HG03439 (cell line): Measurements from ENCODE around the gene DIP2C.
"Not testable (repeated sequence)": the region's sequence is repeated elsewhere in the genome, so short reads cannot be mapped to it uniquely, and the experiment has no call there.

Source experiments
- ATAC-seq: cut with Tn5 transposase; IDR thresholded peaks from one replicate; pipeline ENCODE4 v1.9.1; 2021; ENCODE audit warnings: mild to moderate bottlenecking, moderate library complexity; ENCODE audit not compliant: unreplicated experiment

The DIP2C gene

DNA sequence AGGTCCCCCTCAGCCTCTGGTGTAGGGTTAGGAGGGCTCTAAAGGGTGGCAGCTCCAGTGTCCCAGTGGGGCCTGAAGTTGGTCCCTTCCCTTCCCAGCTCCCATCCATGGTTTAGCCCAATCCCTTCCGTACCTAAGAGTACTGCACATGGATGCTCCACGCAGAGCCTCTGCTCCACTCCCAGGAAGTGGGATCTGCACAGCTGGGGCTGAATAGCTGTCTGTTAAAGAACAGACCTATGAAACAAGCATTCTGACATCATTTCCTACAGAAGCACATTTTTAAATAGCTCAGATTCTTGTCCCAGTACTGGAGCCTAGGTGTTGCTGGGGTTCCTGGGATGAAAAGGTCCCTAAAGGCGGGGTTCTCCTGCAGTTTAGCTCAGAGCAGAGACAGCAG lies 418.3 kb downstream of the DIP2C start:
- ATAC-seq, result no peak

DNA sequence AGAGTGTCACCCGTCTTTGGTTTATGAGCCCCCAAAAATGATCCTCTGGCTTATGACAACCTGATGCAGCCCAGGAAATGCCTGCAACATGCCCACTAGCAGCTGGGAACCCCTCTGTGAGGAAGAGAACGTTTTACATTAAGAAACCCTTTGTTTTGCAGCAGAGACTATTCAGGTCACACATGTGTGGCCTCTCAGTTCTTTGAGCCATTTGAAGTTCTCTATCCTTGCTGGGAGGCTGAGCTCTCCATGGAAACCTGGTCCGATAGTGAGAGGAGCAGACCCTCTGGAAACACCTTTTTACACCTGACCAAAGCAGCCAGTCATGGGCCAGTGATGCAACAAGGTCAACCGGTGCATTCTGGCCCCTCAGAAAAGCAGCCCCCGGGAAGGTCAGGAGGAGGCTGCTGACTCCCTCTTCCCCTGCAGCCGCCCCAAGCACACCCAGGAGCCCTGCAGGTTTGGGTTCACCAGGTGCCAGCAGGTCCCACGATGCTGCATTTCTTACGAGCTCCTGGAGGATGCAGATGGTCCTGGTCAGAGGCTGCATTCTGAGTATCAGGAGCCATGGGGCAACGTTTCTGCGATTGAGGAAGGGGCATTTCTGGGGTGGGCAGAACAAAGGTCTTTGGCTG lies 419.9 kb downstream of the DIP2C start:
- no peak for ATAC-seq

DNA sequence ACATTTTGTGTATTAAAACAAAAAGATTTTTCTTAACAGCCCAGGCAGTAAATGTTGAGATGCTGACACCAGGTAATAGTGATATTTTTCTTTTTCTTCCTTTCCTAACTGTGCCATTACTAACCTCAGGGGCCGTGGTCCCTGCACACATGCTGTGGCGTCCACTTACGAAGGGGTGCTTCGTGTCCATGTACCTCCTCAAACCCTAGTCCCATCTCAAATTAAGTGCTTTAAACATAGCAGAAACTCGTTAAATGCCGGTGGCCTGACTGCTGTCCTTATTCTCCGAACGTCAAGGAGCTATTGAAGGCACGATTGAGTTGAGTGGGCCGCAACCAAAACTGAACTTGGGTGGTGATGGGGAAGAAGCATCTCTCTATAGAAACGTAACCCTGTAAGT lies 421.8 kb downstream of the DIP2C start:
- ATAC-seq, result no peak

DNA sequence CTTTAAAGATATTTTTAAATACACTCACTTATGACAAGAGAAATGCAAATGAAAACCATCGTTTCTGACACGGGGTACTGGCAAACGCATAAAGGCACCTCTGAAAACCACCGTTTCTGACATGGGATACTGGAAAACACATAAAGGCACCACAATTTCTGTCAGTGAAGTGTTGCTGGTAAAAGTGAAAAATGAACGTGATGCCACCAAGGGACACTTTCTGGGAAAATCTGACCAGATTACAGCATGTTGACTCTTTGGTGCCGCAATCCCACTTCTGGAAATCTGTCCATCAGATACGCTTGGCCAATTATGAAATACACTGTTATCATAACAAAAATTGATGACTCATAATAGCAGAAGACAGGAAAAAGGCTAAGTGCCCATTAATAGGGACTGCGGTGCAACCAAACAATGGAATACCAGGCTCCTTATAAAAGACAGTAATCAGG lies 422.5 kb downstream of the DIP2C start:
- ATAC-seq, result no peak

- not testable (repeated sequence) for ATAC-seq
These were observed 423.5 kb downstream of the DIP2C start for GRCh38 chr10:265816-266588.

GRCh38 chr10:265074-265440 lies 424.4 kb downstream of the DIP2C start:
- not testable (repeated sequence) for ATAC-seq

DNA sequence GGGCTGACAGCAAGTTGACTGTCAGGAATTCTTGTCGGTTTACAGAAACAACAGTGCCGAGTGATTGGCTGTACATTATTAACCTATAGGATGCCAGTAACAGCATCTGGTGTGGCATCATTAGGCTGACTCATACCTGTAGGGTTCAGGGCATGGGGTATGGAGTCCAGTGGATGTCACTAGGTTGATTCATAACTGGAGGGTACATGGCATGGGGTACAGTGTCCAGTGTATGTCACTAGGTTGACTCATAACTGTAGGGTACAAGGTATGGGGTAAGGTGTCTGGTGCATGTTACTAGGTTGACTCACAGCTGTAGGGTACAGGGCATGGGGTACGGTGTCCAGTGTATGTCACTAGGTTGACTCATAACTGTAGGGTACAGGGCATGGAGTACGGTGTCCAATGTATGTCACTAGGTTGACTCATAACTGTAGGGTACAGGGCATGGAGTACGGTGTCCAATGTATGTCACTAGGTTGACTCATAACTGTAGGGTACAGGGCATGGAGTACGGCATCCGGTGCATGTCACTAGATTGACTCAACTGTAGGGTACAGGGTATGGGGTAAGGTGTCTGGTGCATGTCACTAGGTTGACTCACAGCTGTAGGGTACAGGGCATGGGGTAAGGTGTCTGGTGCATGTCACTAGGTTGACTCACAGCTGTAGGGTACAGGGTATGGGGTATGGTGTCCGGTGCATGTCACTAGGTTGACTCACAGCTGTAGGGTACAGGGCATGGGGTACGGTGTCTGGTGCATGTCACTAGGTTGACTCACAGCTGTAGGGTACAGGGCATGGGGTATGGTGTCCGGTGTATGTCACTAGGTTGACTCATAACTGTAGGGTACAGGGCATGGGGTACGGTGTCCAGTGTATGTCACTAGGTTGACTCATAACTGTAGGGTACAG lies 425.1 kb downstream of the DIP2C start:
- not testable (repeated sequence) for ATAC-seq

DNA sequence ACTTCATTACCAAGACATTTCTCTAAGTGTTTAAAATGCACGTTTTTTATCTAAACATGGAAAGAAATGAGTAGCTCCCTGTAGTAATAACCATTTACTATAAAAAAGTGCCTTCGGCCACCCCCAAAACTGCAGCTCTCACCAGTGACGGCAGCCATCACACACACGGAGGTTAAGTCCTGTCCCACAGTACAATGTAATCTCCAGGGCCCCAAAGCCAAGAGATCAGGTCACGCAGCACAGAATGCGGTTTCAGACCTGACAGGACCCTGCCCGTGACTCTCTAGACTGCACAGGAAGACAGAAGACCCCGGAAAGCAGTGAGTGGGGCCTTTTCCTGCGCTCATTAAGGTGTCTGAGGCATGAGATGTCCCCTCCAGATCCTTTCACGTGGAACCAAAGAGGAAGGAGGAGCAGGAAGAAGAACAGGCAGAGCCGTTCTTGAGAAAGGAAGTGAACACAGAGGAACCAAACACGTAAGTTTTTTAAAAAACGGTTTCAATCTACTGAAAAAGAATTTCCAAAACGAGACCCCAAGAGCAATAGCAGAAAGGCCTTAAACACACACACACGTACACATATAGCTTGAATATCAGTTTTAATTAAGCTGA lies 428.5 kb downstream of the DIP2C start:
- ATAC-seq, result no peak

DNA sequence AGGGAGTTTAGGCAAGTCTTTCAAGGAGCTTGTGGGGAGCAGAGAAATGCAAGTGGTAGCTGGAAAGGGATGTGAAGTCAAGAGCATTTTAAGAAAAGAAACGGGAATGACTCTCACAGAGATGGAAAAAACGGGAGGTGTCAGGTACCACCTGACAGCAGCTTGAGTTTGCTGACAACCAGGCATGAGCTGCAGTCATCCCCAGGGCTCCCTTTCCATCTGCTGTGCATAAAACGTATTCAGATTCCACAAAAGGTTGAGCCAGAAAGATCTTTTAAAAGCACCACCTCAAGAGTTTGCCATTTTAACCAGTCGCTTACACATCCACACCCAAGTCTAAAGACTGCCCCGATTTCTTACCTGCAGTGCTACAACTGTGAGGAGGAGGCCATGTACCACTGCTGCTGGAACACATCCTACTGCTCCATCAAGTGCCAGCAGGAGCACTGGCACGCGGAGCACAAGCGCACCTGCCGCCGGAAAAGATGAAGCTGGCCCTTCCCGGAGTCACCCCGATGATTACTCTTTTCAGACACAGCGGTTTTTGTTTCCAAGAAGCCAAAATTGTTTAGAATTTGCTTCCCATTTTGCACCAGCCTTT lies 437.4 kb downstream of the DIP2C start:
- no peak for ATAC-seq

GRCh38 chr10:248307-248706 lies 441.2 kb downstream of the DIP2C start:
- no peak for ATAC-seq

DNA sequence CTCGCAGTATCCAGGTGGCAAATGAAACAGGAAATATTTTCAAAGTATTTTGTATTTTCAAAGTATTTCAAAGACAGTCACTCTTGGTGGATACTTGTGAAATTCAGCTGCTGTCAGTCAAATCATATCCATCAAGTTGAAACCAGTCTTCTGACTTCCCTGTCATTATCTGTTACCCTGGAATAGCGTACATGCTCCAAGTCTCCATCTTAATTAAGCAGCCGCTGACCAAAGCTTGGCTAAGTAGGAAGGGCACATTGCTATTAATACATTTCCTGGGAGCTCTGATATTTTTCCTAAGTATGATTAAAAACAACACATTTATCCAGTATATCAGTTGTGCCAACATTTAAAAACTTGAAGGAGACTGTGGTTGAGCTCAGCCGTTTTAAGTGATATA lies 442.0 kb downstream of the DIP2C start:
- ATAC-seq, result no peak

DNA sequence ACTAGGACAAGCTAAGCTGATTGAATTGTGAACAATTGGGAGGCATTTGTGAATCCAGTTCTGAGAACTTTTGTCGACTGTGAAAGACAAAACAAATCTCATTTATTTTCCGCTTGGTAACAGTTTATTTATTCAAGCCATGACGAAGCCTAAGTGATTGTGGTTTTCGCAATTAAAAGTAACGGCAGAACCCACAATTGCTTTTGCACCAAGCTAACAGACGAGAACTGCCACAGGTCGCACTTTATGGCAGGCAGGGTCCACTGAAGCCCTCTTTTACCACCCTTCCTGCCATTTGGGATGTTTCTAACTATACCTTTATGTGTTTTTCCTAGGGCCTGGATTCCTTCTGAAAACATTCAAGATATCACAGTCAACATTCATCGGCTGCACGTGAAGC lies 443.0 kb downstream of the DIP2C start:
- ATAC-seq, result no peak

DNA sequence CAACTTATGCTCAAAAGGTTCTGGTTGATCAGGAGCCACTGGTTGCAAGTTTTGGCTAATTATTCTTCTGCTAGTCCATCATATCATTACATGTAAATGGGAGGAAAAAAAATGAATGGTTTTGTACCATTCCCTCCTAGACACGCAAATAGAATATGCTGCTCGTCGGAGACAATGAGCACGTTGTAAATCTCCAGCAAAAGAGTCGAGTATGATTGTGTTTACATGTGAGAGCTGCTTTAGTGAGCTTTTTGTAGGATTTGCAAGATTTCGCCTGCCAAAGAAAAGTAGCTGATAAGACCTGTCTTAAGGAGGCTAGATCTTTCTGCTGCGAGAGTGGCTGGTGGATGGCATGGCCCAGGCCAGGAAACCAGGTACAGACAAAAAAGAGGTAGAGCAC lies 445.2 kb downstream of the DIP2C start:
- no peak for ATAC-seq

DNA sequence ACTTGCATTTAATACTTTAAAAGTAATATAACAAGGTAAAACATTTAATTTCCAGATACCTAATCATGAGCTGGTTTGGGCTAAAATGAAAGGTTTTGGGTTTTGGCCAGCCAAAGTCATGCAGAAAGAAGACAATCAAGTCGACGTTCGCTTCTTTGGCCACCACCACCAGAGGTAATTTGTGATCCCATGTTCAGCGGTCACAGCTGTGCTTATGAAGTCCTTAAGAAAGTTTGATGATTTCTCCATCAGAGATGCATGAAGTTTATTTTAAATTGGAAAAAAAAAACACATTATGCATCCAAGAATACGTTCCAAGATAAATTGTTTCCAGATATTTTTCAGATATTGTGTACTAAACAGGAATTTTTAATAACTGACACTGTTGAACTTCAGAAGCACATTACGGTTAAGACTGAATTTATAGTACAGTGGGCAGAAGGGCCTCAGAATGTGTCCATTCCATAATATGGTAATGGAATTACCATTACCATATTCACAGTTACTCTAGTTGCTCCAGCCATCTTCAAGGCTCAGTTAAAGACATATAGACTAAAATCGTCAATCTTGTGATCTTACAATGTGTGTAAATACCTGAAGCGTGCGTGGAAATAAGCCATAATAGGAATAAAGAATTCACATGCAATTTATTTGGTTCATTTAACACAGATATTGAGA lies 447.4 kb downstream of the DIP2C start:
- ATAC-seq, result no peak

DNA sequence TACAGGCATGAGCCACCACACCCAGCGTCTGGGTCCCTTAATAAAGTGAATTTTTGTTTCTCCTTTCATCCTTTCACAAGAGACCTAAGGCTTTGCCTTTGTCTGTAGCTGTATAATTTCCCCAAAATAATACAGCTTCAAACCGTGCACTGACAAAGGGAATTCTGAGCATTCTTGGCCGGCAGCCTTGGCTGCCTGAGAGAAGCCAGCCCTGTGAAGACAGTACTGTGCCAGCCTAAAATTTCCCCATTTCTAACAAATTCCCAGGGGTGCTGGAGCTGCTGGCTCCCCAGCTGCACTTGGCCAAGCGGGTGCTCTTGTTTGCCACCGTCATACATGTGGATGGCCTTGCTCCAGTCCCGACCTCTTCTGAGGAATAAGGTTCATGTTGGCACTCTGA lies 448.0 kb downstream of the DIP2C start:
- ATAC-seq, result no peak

DNA sequence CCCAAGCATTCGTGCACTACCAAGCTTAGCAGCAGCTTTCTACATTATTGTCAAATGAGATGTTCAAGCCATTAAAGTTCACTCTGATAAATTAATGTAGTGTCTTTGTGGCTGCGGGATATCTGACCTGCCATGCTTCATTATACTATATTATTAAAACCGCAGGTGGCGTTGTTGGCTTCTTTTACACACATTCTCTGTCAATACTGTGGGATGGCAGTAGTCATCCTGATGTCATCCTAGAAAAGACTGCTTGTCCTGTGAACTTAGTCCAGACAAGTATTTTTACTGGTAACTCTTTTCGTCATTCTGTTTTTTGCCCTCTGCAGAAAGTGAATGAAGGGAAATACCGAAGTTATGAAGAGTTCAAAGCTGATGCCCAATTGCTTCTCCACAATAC lies 450.4 kb downstream of the DIP2C start:
- no peak for ATAC-seq

GRCh38 chr10:235915-236314 lies 453.6 kb downstream of the DIP2C start:
- ATAC-seq, result no peak

DNA sequence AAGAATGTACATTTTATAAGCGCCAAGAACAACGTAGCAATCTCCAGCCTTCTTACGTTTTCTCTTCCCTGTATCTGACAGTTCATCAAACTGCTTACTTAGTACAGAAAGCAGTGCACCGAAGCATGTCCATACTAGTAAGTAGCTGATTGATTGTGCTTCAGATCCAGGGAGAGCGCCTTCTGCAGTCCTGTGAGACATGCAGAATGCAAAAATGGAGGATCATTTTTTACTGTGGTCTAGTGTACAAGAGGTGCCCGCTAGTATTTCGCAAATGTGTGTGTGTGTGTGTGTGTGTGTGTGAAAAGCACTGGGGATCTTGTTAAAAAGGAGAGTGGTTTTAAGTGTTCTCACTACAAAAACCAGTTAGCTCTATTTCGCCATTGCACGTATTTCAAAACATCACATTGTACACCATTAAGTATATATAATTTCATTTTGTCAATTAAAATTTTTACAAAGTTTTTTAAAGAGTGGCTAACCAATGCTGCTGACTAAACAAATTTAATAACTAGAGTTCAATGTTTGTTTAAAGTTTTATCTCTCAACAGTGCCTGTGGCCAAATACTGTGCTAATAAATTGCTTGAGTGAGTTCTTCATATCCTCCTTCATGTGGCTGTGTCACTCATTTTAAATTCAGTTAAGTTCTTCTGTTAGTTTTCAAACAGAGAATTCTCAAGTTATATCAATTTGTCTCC lies 454.6 kb downstream of the DIP2C start:
- ATAC-seq, result no peak

- ATAC-seq, result no peak
These were observed 456.6 kb downstream of the DIP2C start for GRCh38 chr10:232878-233277.

GRCh38 chr10:232061-232460 lies 457.4 kb downstream of the DIP2C start:
- no peak for ATAC-seq
